GM21528 (cell line): Measurements from ENCODE around the gene SULT1C4.

Experiments
- ATAC-seq: cut with Tn5 transposase; IDR thresholded peaks from one replicate; pipeline ENCODE4 v1.9.1; 2021; ENCODE audit warnings: mild to moderate bottlenecking, moderate library complexity; ENCODE audit not compliant: unreplicated experiment, low FRiP score

The SULT1C4 gene

GRCh38 chr2:108369153-108369552 is 8.6 kb upstream of the SULT1C4 start:
- no peak for ATAC-seq

DNA sequence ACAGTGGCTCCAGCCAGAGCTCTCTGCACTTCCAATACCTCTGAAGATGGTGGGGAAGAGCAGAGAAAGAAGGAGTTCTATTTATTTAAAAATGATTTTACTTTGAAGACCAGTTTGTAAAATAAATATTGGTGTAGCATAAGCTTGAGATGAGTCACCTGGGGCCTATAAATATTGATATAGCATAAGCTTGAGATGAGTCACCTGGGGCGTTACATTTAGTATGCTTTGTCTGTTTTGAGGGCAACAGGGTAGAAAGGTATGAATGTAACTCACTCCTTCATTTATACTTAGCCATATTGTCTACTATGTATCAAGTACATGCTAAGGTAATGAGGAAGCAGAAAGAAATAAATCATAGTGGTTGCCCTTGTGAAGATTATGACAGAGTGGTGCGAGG is 7.7 kb upstream of the SULT1C4 start:
- ATAC-seq = no peak

GRCh38 chr2:108376774-108377173 is 980 bp upstream of the SULT1C4 start:
- no peak for ATAC-seq

GRCh38 chr2:108377401-108377800 is 353 bp upstream of the SULT1C4 start:
- ATAC-seq = no peak

GRCh38 chr2:108378851-108379250 is 1.1 kb downstream of the SULT1C4 start:
- ATAC-seq = no peak

- no peak for ATAC-seq
Measured at GRCh38 chr2:108382196-108382595, 4.4 kb downstream of the SULT1C4 start.

GRCh38 chr2:108383146-108383830 is 5.5 kb downstream of the SULT1C4 start:
- no peak for ATAC-seq

GRCh38 chr2:108384662-108385393 is 7.1 kb downstream of the SULT1C4 start:
- ATAC-seq = no peak

- ATAC-seq = peak; percentile 80
Measured at GRCh38 chr2:108385411-108386071, 7.8 kb downstream of the SULT1C4 start.

- no peak for ATAC-seq
Measured at GRCh38 chr2:108388045-108388444, 10.3 kb downstream of the SULT1C4 start.

DNA sequence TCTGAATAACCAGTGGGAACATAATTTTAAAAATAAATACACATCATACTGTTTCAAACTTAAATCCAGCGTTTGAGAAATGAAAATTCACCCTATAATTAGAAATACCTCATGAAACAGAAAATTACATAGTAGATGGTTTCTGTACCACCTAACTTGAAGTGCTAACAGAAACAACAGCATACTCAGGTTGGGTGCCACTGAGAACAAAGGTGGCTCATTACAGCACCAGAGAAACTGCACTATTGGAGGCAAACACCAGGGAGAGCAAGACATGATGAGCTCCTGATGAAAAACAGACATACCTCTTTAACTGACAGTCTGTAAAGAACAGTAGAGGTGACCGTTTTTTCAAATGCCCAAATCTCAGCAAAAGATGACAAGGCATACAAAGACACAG is 12.6 kb downstream of the SULT1C4 start:
- ATAC-seq = no peak

DNA sequence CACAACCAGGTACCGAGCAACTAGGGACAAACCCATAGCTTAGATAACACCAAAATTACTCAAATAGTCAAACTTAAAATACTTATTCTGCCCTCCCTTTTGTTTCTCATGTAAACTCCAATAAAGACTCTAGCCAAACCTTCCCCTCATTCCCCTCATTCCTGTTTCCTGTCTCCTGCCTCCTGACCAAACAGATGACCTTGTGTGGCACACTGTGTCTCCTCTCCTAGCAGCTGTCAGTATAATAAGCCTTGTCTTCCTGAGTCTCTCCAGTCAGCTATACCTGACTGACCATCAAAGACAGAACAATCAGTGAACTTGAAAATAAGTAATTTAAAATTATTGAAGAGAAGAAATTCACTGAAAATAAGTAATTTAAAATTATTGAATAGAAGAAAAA is 14.3 kb downstream of the SULT1C4 start:
- no peak for ATAC-seq

DNA sequence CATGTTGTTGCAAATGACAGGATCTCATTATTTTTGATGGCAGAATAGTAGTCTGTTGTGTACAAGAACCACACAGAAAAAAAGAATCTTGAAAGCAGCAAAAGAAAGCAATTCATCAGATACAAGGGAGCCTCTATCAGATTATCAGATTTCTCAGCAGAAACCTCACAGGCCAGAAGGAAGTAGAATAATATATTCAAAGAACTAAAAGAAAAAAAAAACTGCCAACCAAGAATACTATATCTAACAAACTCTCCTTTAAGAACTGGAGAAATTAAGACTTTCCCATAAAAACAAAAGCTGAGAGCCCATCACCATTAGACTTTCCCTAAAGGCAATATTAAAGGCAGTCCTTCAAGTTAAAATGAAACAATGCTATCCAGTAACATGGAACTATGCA is 15.4 kb downstream of the SULT1C4 start:
- ATAC-seq = no peak

DNA sequence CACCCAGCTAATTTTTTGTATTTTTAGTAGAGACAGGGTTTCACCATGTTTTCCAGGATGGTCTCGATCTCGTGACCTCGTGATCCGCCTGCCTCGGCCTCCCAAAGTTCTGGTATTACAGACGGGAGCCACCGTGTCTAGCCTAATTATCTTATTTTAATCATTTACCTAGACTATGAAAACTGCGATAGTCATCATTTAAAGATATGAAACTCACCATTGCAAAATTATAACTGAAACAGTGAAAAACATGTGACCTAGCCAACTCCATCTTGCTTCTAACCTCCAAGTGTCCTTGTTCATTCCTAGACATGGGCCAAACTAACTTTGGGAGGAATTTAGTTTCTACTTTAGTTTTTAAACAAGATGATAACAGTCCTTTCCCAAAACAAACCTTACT is 17.4 kb downstream of the SULT1C4 start:
- ATAC-seq = no peak

DNA sequence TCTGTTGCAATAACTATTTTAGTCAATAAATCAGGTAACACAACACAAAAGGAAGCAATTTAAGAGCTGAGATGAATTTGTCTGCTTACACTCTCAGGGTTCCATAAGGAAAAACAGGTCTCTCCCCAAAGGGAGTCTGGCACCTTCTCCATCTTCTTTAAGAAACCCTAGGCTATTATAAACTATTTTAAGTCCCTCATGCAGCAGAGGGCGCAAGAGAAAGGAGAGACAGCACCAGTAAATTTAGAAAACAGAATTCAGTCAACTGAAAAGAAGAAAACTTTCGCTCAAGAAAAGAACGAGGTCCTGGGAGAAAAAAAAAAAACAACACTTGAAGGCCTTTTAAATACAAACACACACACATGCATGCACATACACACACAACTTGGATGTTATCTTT is 19.1 kb downstream of the SULT1C4 start:
- ATAC-seq = no peak

DNA sequence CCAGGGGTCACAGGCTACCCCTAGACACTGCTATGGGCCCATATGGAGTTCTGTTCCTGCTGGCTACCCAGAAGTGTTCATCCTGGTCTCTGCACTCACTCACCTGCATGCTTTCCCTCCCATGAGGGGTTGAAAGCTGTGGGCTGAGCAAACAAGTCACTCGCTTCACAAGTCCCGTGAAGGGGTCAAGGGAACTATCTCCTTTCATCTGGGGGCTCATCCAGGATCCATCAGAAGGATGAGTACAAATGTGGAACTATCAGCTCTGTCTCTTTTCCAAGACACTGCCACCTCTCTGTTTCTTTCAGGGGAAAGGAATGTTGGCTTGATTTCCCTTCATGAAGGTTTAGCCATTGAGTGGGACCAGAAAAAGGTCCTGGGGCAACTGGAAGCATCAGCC is 21.7 kb downstream of the SULT1C4 start:
- ATAC-seq = no peak

DNA sequence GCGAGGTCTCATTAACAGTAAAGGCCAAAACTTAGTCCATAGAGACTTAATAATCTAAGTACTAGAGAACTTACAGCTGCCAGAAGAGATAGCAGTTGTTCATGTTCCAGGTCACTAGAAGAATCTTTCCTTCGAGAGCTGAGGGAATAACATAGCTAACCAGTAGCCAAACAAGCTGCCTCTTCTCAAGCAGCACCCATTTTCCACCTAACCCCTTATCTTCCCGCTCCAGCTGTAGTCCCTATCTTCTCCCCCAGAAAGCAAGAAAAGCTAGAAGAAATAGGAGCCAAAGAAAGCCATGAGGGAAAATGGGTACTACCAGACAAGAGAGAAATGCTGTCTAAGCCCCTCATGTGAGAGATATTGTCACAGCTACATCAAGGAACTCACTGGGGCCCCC is 24.0 kb downstream of the SULT1C4 start:
- no peak for ATAC-seq

GRCh38 chr2:108403494-108403893 is 25.7 kb downstream of the SULT1C4 start:
- no peak for ATAC-seq

DNA sequence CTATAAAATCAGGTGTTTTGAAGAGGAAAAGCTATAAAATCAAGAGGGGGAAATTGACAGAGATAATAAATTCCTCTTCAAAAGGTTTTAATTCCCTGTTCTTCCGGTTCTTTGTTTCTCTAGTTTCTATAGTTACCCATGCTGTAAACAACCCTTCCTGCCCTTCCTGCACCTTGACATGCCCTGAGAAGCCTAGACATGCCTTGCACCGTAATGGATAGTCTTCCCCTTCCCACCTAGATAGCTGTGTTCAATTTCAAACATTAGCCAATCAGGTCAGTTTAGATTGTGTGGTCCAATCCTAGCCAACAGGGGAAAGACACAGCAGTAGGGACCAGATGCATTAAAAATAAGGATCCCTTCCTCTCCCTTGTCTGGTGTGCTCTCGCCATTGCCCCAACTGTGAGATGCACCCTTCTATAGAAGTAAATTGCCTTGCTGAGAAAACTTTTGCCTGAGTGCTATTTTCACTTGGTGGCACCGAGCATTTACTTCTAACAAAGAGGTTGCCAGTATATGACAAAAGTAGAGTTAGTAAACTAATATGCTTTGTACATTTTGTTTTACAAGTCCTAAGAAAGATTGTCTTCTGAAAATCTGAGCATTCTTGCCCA is 27.1 kb downstream of the SULT1C4 start:
- no peak for ATAC-seq

- no peak for ATAC-seq
Measured at GRCh38 chr2:108407864-108408729, 30.3 kb downstream of the SULT1C4 start.
